NB4 (cell line): ENCODE results near the gene AGPS.

Source experiments
- DNase-seq: peaks from one replicate; pipeline ENCODE4 v3.0.0; 2010; ENCODE audit warnings: low read depth
- H3K4me3 ChIP-seq: one replicate; pipeline ENCODE4 v1.5.1; 2011; ENCODE audit warnings: mild to moderate bottlenecking, low read depth, low read length, moderate library complexity
- MYC ChIP-seq: IDR thresholded peaks from 2 replicates; pipeline ENCODE4 v1.6.1; 2011; ENCODE audit warnings: low read depth, low read length
- POLR2A ChIP-seq: IDR thresholded peaks from 2 replicates; pipeline ENCODE4 v1.6.1; 2011; ENCODE audit warnings: mild to moderate bottlenecking; ENCODE audit not compliant: insufficient read length; ENCODE audit errors: extremely low read depth
- TF ChIP-seq, protein P1 (sequence below): IDR thresholded peaks from one replicate; pipeline ENCODE4 v1.5.1; 2012; ENCODE audit warnings: low read depth, low read length
- TF ChIP-seq, protein P2 (sequence below): IDR thresholded peaks from 2 replicates; pipeline ENCODE4 v1.6.1; 2011; ENCODE audit warnings: low read depth, low read length

Gene AGPS

DNA sequence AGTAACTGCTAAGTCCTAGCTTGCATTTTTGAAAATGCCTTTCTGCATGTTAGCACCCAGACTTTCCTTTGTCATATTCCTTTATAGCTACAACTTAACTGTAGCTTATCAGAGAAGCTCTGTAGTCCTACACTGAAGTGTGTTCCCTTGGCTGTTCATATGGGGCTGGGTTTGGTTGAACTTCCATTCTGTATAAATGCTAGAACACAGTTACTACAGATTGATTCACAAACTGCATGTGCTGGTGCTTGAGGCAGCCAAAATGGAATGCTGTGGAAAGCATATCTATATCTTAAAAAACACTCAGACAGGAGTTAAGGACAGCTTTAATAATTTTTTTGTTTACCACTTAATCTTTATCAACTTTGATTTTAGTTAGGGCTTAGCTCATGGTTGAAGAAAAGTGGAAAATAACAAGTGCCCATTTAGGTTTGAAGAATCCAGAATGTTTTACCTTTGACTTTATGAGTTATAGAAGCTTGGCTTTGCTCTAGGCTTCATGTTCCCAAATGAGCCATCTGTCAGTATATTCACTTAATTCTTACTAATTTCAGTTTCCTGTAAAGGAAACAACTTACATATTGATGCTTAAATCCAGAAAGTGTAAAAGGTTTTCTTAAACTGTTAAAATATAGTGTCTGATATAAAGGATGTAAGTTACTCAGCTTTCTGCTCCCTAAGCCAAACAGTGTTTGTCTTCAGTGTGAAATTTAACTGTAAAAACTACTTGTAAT is 148.9 kb downstream of the AGPS start:
- no peak for TF ChIP-seq POLR2A
- no peak for TF ChIP-seq MYC
- TF ChIP-seq, protein P1, sequence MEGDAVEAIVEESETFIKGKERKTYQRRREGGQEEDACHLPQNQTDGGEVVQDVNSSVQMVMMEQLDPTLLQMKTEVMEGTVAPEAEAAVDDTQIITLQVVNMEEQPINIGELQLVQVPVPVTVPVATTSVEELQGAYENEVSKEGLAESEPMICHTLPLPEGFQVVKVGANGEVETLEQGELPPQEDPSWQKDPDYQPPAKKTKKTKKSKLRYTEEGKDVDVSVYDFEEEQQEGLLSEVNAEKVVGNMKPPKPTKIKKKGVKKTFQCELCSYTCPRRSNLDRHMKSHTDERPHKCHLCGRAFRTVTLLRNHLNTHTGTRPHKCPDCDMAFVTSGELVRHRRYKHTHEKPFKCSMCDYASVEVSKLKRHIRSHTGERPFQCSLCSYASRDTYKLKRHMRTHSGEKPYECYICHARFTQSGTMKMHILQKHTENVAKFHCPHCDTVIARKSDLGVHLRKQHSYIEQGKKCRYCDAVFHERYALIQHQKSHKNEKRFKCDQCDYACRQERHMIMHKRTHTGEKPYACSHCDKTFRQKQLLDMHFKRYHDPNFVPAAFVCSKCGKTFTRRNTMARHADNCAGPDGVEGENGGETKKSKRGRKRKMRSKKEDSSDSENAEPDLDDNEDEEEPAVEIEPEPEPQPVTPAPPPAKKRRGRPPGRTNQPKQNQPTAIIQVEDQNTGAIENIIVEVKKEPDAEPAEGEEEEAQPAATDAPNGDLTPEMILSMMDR, result no peak
- TF ChIP-seq, protein P2, sequence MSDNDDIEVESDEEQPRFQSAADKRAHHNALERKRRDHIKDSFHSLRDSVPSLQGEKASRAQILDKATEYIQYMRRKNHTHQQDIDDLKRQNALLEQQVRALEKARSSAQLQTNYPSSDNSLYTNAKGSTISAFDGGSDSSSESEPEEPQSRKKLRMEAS, result no peak
- H3K4me3 ChIP-seq, result no peak overlapping the region
- DNase-seq, result no peak

DNA sequence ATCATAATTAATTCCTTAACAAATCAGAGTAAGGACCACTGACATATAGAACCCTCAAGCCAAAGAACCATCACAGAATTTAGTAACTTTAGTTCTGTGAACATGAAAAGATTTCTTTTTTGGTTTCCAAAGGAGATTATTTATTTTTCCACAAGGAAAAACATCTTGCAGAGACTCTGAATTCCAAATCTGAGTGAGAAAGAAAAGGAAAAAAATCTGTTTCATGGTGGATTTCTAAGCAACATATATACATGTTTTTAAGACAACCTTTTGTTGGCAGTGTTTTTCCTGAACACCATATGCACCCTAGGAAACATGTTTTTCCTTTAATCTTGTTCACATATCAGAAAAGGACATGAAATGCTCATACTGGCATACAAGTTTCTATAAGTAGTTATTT is 149.8 kb downstream of the AGPS start:
- no peak for DNase-seq
- TF ChIP-seq, protein P2, result no peak
- TF ChIP-seq POLR2A (no peak), MYC (no peak)
- TF ChIP-seq, protein P1, result no peak
- no peak overlapping the region for H3K4me3 ChIP-seq

DNA sequence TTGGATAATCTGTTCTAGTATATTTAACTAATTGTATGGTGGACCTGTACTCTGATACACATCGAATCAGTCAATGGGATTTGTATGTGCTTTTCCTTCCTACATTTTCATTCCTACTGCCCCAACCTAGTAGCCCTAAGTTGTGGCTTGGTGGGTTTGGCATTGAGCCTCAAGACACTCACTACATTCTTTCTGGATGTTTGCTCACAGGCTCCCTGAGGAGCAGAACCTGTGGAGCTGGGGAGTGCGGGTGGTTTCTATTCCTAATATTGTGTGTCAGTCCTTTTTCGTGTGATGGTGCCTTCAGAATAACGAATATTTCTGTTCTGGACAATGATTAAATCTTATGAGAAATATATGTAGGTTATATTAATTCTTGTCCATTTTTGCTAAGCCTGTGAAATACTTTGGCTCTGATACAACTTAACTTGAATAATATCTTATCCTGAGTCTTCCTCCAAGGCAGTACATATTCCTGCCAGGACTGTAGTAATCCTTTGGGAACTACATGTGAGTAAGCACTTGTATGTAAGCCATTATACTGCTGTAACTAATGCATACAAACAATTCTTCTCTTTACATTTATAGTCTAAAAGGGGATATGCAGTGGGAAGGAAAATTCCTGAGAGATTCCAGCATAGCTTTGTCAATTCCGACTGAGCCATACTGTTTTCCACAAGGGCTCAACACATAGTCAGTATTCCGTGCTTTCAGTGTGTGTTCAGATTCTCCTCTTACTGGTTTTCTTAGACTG is 150.6 kb downstream of the AGPS start:
- DNase-seq, result no peak
- H3K4me3 ChIP-seq, result no peak overlapping the region
- TF ChIP-seq MYC (no peak), POLR2A (no peak)
- TF ChIP-seq, protein P1, result no peak
- TF ChIP-seq, protein P2, result no peak

DNA sequence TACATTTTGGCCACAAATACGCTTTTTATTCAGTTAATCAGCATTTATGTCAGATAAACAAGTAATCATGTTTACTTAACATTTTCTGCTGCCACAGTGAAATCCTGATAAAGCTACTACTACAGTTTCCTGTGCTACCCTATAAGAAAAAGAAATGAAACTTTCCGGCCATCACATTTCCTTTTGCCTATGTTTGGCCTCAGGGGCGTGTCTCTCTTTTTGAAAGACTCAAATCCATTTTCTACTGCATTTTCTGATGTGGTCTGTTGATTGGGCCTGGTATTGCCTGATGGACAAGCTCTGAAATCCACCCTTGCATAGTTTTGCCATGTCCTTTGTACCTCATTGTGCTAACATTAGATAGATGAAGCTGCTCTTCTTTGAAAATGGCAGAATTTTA is 152.6 kb downstream of the AGPS start:
- TF ChIP-seq, protein P2, result no peak
- TF ChIP-seq POLR2A (no peak), MYC (no peak)
- TF ChIP-seq, protein P1, result no peak
- no peak overlapping the region for H3K4me3 ChIP-seq
- DNase-seq, result no peak

DNA sequence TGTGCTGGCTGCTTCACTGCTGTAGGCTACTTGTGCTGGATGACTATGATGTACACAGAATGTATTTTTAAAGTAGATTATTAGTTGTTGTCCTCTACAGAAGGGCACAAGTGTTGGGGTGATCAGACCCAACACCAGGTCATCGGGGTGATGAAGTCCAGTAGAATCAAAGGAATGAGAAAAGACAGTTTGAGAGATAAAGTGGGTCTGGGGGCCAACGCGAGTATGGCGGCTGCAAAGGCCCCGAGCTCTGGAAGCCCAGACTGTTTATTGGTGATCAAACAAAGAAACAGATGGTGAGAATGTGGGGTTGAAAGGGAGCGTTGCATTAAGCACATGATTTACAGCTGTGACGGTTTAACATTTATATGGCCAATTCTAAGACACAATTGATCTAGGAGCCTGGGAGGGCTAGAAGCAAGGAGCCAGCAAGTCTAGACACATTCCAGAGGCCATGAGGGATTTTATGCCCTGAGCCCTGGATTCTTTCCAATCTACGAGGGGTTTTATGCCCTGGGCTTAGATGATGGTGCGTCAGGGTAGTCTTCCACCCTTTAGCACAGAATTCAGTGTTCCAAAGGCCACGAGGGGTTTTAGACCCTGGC is 153.5 kb downstream of the AGPS start:
- no peak overlapping the region for H3K4me3 ChIP-seq
- no peak for DNase-seq
- TF ChIP-seq MYC (no peak), POLR2A (no peak)
- TF ChIP-seq, protein P2, result no peak
- TF ChIP-seq, protein P1, result no peak
